Fibroblast of lung (primary cell): ENCODE measurements around the gene RAI1. TPM values are rescaled to one million over a fixed set of nuclear protein-coding genes. Genes with fewer than 3 reads are reported as not detected.
"Not testable (repeated sequence)": the region's sequence is repeated elsewhere in the genome, so short reads cannot be mapped to it uniquely, and the experiment has no call there.

Source experiments
- DNase-seq, 2 donors: peaks; one replicate each; pipeline versions ENCODE4 v3.0.0 to v3.0.0-alpha.2; 2010; ENCODE audit warnings: low read depth in 2 of 2
- H2AFZ ChIP-seq: 2 replicates; pipeline ENCODE4 v1.5.1; 2012; ENCODE audit warnings: low read length, control low read depth, inconsistent platforms
- H3K27ac ChIP-seq: 2 replicates; pipeline ENCODE4 v1.5.1; 2011; ENCODE audit warnings: low read length, control low read depth; ENCODE audit not compliant: insufficient read depth
- H3K27me3 ChIP-seq: 2 replicates; pipeline ENCODE4 v1.5.1; 2011; ENCODE audit warnings: mild to moderate bottlenecking, low read length; ENCODE audit not compliant: control insufficient read depth, insufficient read depth
- H3K36me3 ChIP-seq: 2 replicates; pipeline ENCODE4 v1.5.1; 2011; ENCODE audit warnings: low read length; ENCODE audit not compliant: control insufficient read depth, insufficient read depth
- H3K4me1 ChIP-seq: 2 replicates; pipeline ENCODE4 v1.5.1; 2011; ENCODE audit warnings: low read length; ENCODE audit not compliant: control insufficient read depth, insufficient read depth; ENCODE audit errors: extremely low read depth
- H3K4me2 ChIP-seq: 2 replicates; pipeline ENCODE4 v1.5.1; 2011; ENCODE audit warnings: low read length, control low read depth; ENCODE audit not compliant: insufficient read depth; ENCODE audit errors: extremely low read depth
- H3K4me3 ChIP-seq, 4 experiments: fragments of 200-600 bp in 1 of 4; sonication (generic) in 1 of 4; replicated peaks in 1 of 4; 2 replicates each; pipeline ENCODE4 v1.5.1; 2011 to 2016; ENCODE audit warnings: low read length in 4 of 4, low read depth in 3 of 4, mild to moderate bottlenecking in 3 of 4, control low read depth in 2 of 4, inconsistent platforms in 1 of 4, mixed read lengths in 1 of 4; ENCODE audit not compliant: insufficient read depth in 1 of 4; ENCODE audit errors: control extremely low read depth in 1 of 4
- H3K79me2 ChIP-seq: 2 replicates; pipeline ENCODE4 v1.5.1; 2012; ENCODE audit warnings: mild to moderate bottlenecking, low read length, inconsistent platforms; ENCODE audit not compliant: control insufficient read depth, insufficient read depth
- H3K9ac ChIP-seq: 2 replicates; pipeline ENCODE4 v1.5.1; 2011; ENCODE audit warnings: mild to moderate bottlenecking, low read length, control low read depth; ENCODE audit not compliant: insufficient read depth
- H3K9me3 ChIP-seq: 2 replicates; pipeline ENCODE4 v1.5.1; 2012; ENCODE audit warnings: low read depth, low read length; ENCODE audit not compliant: control insufficient read depth, insufficient read depth
- H4K20me1 ChIP-seq: 2 replicates; pipeline ENCODE4 v1.5.1; 2011; ENCODE audit warnings: low read length; ENCODE audit not compliant: control insufficient read depth, insufficient read depth; ENCODE audit errors: extremely low read depth
- EZH2 ChIP-seq: IDR thresholded peaks from 2 replicates; pipeline ENCODE4 v1.5.1; 2012; ENCODE audit warnings: low read length, control low read depth, mild to moderate bottlenecking; ENCODE audit errors: missing control alignments
- polyA plus RNA-seq, 2 donors: library from polyadenylated mRNA; depleted of rRNA in 1 of 2; stranded (reverse) in 1 of 2; unstranded in 1 of 2; fragments of >200 nt; gene quantifications; 2 replicates each; pipeline ENCODE4 v1.2.1, GENCODE V29; 2011 to 2012; ENCODE audit warnings: missing spikeins in 1 of 2
- total RNA-seq: library from RNA; depleted of rRNA; stranded (reverse); fragments of >200 nt; gene quantifications from 2 replicates; pipeline ENCODE4 v1.2.1, GENCODE V29; 2014
- TF ChIP-seq, protein P1 (sequence below), 2 donors: IDR thresholded peaks in 1 of 2; conservative IDR thresholded peaks in 1 of 2; 1 replicate in 1 of 2; 2 replicates in 1 of 2; pipeline ENCODE4 v1.5.1; 2011 to 2012; ENCODE audit warnings: low read length in 2 of 2, control low read depth in 1 of 2, inconsistent platforms in 1 of 2, low read depth in 1 of 2, mild to moderate bottlenecking in 1 of 2

The RAI1 gene
- total and polyA plus RNA-seq, 2 donors (not counting 1 experiment from before 2014, with no cell fraction given) = 2.1 to 6.6 TPM

DNA sequence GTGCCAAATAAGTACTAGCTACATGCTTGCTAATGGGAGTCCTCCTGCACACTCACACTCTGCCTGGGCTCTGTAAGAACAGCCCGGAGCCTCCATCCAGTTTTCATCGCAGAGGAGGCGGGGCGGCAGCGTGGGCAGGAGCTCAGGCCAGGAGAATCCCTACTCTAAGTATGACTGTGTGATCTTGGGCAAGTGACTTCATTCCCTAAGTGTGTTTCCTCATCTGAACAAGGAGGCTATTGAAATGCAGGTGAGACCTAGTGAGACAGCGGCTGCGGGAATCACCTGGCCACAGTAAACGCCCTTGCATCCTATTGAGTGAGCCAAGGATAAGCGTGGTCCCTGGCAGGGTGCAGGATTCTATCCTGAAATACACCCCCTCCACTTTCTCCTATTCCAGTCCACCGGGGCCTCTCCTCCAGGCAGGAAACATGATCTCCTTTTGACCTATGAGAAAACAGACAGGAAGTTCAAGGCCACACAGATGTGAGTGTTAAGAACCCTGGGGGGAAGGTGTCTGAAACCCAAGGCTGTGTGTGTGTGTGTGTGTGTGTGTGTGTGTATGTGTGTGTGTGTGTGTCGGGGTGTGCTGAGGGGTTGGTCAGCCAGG is 5.2 kb upstream of the RAI1 start:
- DNase-seq = peak in 1 of 2 donors; percentile 44
- no peak overlapping the region for H3K4me3 ChIP-seq
- H3K4me1 ChIP-seq = no peaks in the 10 kb centered on the region
- no peak overlapping the region for H3K27ac ChIP-seq
- H4K20me1 ChIP-seq = no peaks in the 10 kb centered on the region
- H3K9me3 ChIP-seq = no peaks in the 10 kb centered on the region
- H3K9ac ChIP-seq = no peak overlapping the region
- TF ChIP-seq EZH2 = no peak
- TF ChIP-seq, protein P1, sequence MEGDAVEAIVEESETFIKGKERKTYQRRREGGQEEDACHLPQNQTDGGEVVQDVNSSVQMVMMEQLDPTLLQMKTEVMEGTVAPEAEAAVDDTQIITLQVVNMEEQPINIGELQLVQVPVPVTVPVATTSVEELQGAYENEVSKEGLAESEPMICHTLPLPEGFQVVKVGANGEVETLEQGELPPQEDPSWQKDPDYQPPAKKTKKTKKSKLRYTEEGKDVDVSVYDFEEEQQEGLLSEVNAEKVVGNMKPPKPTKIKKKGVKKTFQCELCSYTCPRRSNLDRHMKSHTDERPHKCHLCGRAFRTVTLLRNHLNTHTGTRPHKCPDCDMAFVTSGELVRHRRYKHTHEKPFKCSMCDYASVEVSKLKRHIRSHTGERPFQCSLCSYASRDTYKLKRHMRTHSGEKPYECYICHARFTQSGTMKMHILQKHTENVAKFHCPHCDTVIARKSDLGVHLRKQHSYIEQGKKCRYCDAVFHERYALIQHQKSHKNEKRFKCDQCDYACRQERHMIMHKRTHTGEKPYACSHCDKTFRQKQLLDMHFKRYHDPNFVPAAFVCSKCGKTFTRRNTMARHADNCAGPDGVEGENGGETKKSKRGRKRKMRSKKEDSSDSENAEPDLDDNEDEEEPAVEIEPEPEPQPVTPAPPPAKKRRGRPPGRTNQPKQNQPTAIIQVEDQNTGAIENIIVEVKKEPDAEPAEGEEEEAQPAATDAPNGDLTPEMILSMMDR (conservative IDR thresholded peaks at IDR 0.05 in 1 of 2, IDR thresholded peaks at IDR 0.05 in 1 of 2; ENCODE audit: low read depth in 1 of 2, low read length in 2 of 2) = no peak
- no peaks in the 10 kb centered on the region for H3K36me3 ChIP-seq
- H3K4me2 ChIP-seq = no peak overlapping the region
- H3K79me2 ChIP-seq = no peaks in the 10 kb centered on the region
- no peak overlapping the region for H2AFZ ChIP-seq
- H3K27me3 ChIP-seq = peaks cover 13% of the 10 kb centered on the region

DNA sequence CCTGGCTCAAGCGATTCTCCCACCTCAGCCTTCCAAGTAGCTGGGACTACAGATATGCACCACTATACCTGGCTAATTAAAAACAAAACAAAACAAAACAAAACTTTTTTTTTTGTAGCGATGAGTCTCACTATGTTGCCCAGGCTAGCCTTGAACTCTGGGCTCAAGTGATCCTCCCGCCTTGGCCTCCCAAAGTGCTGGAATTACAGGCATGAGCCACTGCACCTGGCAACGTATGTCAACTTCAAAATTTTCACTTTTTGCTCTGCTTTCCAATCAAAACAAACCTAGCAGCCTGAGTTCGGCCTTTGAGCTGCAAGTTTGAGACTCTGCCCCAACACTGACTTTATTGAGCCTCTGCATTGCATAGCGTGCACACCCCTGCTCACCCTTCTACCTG is 4.5 kb upstream of the RAI1 start:
- Histone ChIP-seq H3K27ac (no peak overlapping the region), H3K4me1 (no peaks in the 10 kb centered on the region), H3K79me2 (peaks cover under 1% of the 10 kb centered on the region), H4K20me1 (no peaks in the 10 kb centered on the region), H2AFZ (no peak overlapping the region), H3K27me3 (peaks cover 13% of the 10 kb centered on the region), H3K36me3 (no peaks in the 10 kb centered on the region), H3K4me2 (no peak overlapping the region), H3K4me3 (no peak overlapping the region), H3K9me3 (no peaks in the 10 kb centered on the region), H3K9ac (no peak overlapping the region)
- no peak for TF ChIP-seq EZH2
- TF ChIP-seq, protein P1 (conservative IDR thresholded peaks at IDR 0.05 in 1 of 2, IDR thresholded peaks at IDR 0.05 in 1 of 2; ENCODE audit: low read depth in 1 of 2, low read length in 2 of 2) = no peak
- no peak for DNase-seq

DNA sequence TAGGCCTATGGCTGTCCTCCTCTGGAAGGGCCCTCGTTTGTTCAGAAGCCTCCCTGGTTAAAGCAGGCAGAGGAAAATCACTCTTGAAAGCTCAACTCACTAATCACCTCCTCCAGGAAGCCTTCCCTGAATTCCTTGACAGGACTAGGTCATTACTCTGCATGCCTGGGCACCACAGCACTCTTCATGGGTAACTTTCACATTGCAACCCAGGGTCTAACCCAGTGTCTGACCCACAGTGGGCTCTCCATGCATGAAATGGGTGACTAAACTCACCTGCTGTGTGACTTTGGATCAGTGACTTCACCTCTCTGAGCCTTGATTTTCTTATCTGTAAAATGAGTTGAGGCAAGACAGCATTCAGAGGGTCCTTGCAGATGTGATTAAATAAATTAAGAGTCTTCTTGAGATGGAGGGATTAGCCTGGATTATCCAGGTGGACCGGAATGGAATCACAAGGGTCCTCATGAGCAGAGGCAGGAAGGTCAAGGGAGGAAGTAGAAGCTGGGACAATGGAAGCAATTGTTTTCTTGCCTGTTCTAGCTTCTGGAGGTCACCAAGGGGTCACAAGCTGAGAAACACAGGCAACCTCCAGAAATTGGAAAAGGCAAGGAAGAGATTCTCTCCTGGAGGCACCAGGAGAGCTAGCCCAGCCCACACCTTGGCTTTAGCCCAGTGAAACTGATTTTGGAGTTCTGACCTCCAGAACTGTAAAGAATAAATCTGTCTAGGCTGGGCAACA is 3.8 kb upstream of the RAI1 start:
- no peak for DNase-seq
- no peak overlapping the region for H3K27ac ChIP-seq
- H3K27me3 ChIP-seq = peaks cover 13% of the 10 kb centered on the region
- no peaks in the 10 kb centered on the region for H3K4me1 ChIP-seq
- no peak overlapping the region for H3K9ac ChIP-seq
- H3K4me3 ChIP-seq = no peak overlapping the region
- peaks cover 7% of the 10 kb centered on the region for H3K79me2 ChIP-seq
- H2AFZ ChIP-seq = no peak overlapping the region
- H4K20me1 ChIP-seq = no peaks in the 10 kb centered on the region
- no peaks in the 10 kb centered on the region for H3K36me3 ChIP-seq
- H3K4me2 ChIP-seq = no peak overlapping the region
- TF ChIP-seq, protein P1 (conservative IDR thresholded peaks at IDR 0.05 in 1 of 2, IDR thresholded peaks at IDR 0.05 in 1 of 2; ENCODE audit: low read depth in 1 of 2, low read length in 2 of 2) = no peak
- no peak for TF ChIP-seq EZH2
- no peaks in the 10 kb centered on the region for H3K9me3 ChIP-seq

- H4K20me1 ChIP-seq, H2AFZ ChIP-seq, H3K9me3 ChIP-seq, H3K27me3 ChIP-seq, H3K36me3 ChIP-seq, H3K4me3 ChIP-seq, H3K27ac ChIP-seq, DNase-seq, H3K9ac ChIP-seq, H3K4me1 ChIP-seq, H3K4me2 ChIP-seq: not testable (repeated sequence)
- H3K79me2 ChIP-seq = peaks cover 14% of the 10 kb centered on the region
Observed at GRCh38 chr17:17678063-17678699, 3.1 kb upstream of the RAI1 start.
